ENCODE data around the gene ZNF135.

ZNF135 gene

GRCh38 chr19:58091251-58091995, 32.3 kb downstream of the ZNF135 start:
- DNase-seq (ENCODE audit: low read depth in 3 of 3) = no peak

DNA sequence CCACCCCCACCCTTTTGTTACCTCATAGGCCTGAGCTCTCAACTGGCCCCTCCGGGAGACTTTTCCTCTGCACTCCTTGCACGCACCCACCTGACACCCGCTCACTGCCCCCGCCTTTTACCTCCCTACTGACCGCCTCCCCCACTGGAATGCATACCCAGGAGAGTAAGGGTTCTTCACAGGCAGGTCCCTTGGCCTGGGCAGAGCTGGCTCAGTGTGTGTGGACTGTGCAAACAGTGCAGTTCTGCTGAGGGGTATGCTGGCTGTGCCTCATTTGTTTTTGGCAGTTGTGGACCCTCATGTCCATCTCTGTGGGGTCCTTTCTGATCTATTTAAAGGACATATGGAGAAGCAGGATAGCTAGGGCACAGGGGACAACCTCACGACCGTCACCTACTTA, 34.0 kb downstream of the ZNF135 start:
- no peak for DNase-seq (ENCODE audit: low read depth in 3 of 3)

GRCh38 chr19:58095328-58095727, 36.2 kb downstream of the ZNF135 start:
- no peak for DNase-seq (ENCODE audit: low read depth in 3 of 3)

GRCh38 chr19:58096884-58097283, 37.8 kb downstream of the ZNF135 start:
- no peak for DNase-seq (ENCODE audit: low read depth in 3 of 3)

- DNase-seq (ENCODE audit: low read depth in 3 of 3) = no peak
Measured at GRCh38 chr19:58097349-58097748, 38.3 kb downstream of the ZNF135 start.

DNA sequence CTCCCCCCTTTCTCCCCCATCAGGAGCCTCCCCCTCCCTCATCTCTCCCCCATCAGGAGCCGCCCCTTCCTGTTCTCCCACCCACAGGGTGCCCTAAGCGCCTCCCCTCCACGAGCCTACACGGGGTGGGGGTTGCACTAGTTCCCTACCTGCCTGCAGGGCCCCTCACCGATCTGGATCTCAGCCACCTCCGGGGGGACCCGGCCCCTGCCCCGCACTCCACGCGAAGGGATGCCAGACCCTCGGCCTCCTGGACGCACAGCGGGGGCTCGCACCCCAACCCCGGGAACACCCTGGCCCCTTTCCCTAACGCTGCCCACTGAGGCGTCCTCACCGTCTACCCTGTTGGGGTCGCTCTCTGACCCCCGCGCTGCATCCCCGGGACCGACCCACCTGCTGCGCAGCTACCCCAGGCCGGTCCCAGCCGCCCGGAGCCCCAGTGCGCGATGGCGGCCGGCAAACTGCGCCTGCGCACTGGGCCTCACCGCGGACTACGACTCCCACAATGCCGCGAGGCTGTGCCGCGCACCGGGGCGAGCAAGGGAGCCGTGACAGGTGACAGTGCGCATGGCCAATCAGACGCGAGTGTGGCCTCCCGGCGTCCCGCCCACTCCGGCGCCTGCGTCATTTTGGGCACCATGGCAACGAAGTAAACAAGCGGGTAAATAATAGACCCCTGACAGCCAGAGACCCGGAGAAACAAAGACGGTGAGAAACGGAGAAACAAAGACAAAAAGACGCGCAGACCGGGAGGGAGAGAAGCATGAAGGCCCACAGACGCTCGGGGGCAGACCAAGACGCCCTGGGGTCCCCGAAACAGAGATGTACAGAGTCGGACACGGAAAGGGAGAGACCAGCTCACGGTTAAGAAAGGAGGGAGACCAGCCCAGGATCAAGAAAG, 38.9 kb downstream of the ZNF135 start, which contains the start of gene ZSCAN18:
Gene ZSCAN18, minus strand, starts transcription at position 451 of the 901 bp plus-strand sequence. CDS start 7,964 bp downstream, outside the sequence.
- DNase-seq (ENCODE audit: low read depth in 3 of 3) = peak; percentile 80 to 92 (median 91)

DNA sequence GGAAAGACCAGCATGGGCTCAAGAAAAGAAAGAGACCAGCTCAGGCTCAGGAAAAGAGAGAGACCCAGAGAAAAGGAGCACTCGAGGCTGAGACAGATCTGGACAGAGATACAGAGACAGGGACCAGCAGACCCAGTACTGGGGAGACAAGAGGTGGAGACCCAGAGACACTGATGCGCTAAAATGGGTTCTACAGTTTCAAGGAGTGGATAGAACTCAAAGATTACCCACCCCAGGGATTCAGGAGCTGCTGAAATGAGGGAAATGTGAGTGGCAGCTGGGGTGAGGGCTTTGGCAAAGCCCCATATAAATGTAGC, 39.6 kb downstream of the ZNF135 start:
- no peak for DNase-seq (ENCODE audit: low read depth in 3 of 3)

DNA sequence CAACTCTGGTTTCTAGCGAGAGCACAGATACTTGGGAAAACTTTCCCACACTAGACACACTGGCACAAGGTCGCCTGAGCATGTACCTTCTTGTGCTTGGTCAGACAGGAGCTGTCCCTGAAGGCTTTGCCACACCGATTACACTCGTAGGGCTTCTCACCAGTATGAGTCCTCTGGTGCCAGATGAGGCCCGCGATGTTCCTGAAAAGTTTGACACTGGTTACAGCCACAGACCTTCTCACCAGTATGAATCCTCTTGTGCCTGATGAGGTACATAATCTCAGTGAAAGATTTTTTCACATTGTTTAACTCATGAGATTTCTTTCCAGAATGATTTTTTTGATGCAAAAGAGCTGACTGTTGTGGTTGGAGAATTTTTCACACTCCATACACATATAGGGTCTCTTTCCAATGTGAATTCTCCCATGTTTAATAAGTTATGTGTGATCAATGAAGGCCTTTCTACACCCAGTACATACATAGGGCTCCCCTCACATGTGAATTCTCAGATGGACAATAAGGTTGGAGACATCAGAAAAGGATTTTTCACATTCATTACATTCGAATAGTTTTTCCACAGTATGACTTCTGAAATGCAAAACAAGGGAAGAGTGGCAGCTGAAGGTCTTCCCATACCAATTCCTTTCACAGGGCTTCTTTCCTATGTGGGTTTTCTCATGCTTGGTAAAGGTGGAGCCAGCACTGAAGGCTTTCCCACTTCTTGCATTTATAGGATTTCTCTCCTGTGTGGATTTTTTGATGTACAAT, 48.9 kb downstream of the ZNF135 start:
- DNase-seq (ENCODE audit: low read depth in 3 of 3) = no peak

DNA sequence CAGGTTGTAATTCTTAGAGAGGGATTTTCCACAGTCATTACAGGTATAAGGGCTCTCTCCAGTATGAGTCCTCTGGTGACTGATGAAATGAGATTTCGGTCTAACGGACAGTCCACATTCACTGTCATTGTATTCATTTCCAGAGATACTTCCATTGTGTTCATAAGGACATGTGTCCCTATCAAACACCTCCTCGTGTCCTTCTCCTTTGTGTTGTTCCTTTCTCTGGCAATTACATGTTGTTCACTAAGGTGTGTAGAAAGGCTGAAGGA, 49.4 kb downstream of the ZNF135 start:
- no peak for DNase-seq (ENCODE audit: low read depth in 3 of 3)

GRCh38 chr19:58117841-58118575, 58.9 kb downstream of the ZNF135 start:
- no peak for DNase-seq (ENCODE audit: low read depth in 3 of 3)

DNA sequence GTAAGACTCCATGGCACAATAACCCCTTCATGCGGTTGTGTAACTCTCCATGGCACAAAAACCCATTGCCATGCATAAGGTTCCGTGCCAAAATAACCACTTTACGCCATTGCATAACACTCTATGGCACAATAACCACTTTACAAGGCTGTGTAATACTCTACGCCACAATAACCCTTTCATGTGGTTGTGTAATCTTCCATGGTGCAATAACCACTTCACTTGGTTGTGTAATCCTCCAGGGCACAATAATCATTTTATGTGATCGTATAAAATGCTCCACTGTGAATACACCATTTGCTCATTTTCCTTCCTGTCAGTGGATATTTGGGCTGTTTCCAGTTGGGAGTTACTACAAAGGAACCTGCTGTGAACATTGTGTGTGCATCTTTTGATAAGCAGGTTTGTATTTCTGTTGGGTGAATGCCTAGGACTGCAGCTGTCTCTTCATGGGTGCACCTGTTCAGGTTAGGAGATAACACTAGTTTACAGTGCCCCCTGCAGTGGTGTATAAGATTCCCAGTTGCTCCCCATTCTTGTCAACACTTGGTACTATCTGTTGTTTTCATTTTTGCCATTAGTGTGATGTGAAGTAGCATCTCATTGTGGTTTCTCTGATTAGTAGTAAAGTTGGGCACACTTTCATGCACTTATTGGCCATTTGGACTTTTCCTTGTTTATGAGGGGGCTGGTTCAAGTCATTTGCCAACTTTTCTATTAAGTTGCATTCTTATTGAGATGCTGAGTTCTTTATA, 60.1 kb downstream of the ZNF135 start:
- no peak for DNase-seq (ENCODE audit: low read depth in 3 of 3)

Measured in stimulated activated CD4-positive, alpha-beta T cell treated with anti-CD3 and anti-CD28 coated beads, TNF-alpha, amount 100 ng/mL, for 4 hours (primary cell).